ENCODE results near the gene BLNK. TPM values are rescaled to one million over a fixed set of nuclear protein-coding genes. Genes with fewer than 3 reads are reported as not detected.

BLNK gene
- total RNA-seq, 5 donors from 2014 or later (not counting 1 experiment from before 2014, with no cell fraction given): 1.3 to 8.2 (median 1.7) TPM

DNA sequence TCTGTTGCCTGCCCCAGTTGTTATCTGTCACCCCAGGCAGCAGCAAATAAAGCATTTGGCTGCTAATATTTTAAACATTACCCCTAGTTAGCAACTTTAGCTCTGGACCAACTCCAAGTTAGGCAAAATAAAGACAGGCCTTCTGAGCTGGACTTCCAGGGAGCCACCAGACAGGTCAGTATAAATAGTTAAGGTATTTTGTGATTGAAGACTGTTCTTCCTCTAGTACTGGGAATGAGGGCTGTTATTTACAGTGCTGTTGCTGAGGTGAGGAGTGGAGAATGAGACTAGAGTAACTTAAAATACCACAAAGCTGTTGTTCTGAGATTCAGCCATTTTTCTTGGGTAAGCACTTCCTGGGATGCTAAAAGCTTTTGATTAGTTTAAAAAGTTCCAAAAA, 101.1 kb downstream of the BLNK start:
- no peaks in the 10 kb centered on the region for H3K27me3 Mint-ChIP-seq
- CTCF ChIA-PET: interaction anchor here in 1 of 2 donors (0.5 kb wide), 1 partner anchor 264 kb away, joined by 3 read pairs; no protein-coding TSS in a partner anchor
- H3K9me3 ChIP-seq: no peaks in the 10 kb centered on the region
- no peak overlapping the region for H3K4me3 Mint-ChIP-seq
- no peak overlapping the region for H3K27ac ChIP-seq (ENCODE audit: low read length)
- H3K27me3 ChIP-seq (replicated peaks in 1 of 2; ENCODE audit: control insufficient read depth in 2 of 2, extremely low read depth in 1 of 2, insufficient read depth in 2 of 2, low read length in 1 of 2): no peaks in the 10 kb centered on the region
- H3K36me3 Mint-ChIP-seq: peaks cover 9% of the 10 kb centered on the region
- H3K36me3 ChIP-seq (ENCODE audit: control insufficient read depth in 2 of 2, extremely low read depth in 1 of 2, insufficient read depth in 1 of 2, low read length in 1 of 2): no peaks in the 10 kb centered on the region
- peaks cover 17 to 76% (median 52%) of the 10 kb centered on the region in 3 donors for H3K9me3 Mint-ChIP-seq
- H3K4me1 Mint-ChIP-seq: no peaks in the 10 kb centered on the region
- no peak overlapping the region for H3K4me3 ChIP-seq (ENCODE audit: control insufficient read depth in 1 of 2, extremely low read depth in 1 of 2, low read length in 1 of 2)
- DNase-seq: no peak
- no peaks in the 10 kb centered on the region for H3K4me1 ChIP-seq (ENCODE audit: control insufficient read depth in 1 of 2, extremely low read depth in 1 of 2, insufficient read depth in 2 of 2, low read length in 2 of 2)
- POLR2A ChIA-PET: no interaction called here
- ATAC-seq (replicated peaks in 1 of 4): no peak
- no peak overlapping the region for H3K27ac Mint-ChIP-seq

GRCh38 chr10:96168546-96168945, 102.8 kb downstream of the BLNK start:
- no peak for DNase-seq
- Histone ChIP-seq H3K4me1 (ENCODE audit: control insufficient read depth in 1 of 2, extremely low read depth in 1 of 2, insufficient read depth in 2 of 2, low read length in 2 of 2) (no peaks in the 10 kb centered on the region), H3K9me3 (no peaks in the 10 kb centered on the region), H3K36me3 (ENCODE audit: control insufficient read depth in 2 of 2, extremely low read depth in 1 of 2, insufficient read depth in 1 of 2, low read length in 1 of 2) (no peaks in the 10 kb centered on the region), H3K4me3 (ENCODE audit: control insufficient read depth in 1 of 2, extremely low read depth in 1 of 2, low read length in 1 of 2) (no peak overlapping the region), H3K27me3 (replicated peaks in 1 of 2; ENCODE audit: control insufficient read depth in 2 of 2, extremely low read depth in 1 of 2, insufficient read depth in 2 of 2, low read length in 1 of 2) (no peaks in the 10 kb centered on the region), H3K27ac (ENCODE audit: low read length) (no peak overlapping the region)
- Mint-ChIP-seq H3K4me1 (no peaks in the 10 kb centered on the region), H3K9me3 (peaks cover 17 to 74% (median 42%) of the 10 kb centered on the region in 3 donors), H3K36me3 (peaks cover 16% of the 10 kb centered on the region), H3K27me3 (no peaks in the 10 kb centered on the region), H3K4me3 (no peak overlapping the region), H3K27ac (no peak overlapping the region)
- no peak for ATAC-seq (replicated peaks in 1 of 4)
- ChIA-PET CTCF (interaction anchor here (0.6 to 0.9 kb wide), 2 partner anchors 61 to 793 kb away, joined by 3 to 11 read pairs; no protein-coding TSS in a partner anchor), POLR2A (interaction anchor here in 1 of 2 donors (0.6 to 0.7 kb wide), 2 partner anchors 31 to 91 kb away, joined by 4 to 6 read pairs; no protein-coding TSS in a partner anchor)
- no CpG with 5 or more reads among the region's 1 CpG for WGBS (ENCODE audit: insufficient coverage)

- POLR2A ChIA-PET: no interaction called here
- Mint-ChIP-seq H3K9me3 (peaks cover 13 to 56% (median 35%) of the 10 kb centered on the region in 3 donors), H3K27me3 (no peaks in the 10 kb centered on the region), H3K4me3 (no peak overlapping the region), H3K27ac (no peak overlapping the region), H3K36me3 (peaks cover 33% of the 10 kb centered on the region), H3K4me1 (no peaks in the 10 kb centered on the region)
- H3K4me3 ChIP-seq (ENCODE audit: control insufficient read depth in 1 of 2, extremely low read depth in 1 of 2, low read length in 1 of 2): no peak overlapping the region
- no peaks in the 10 kb centered on the region for H3K36me3 ChIP-seq (ENCODE audit: control insufficient read depth in 2 of 2, extremely low read depth in 1 of 2, insufficient read depth in 1 of 2, low read length in 1 of 2)
- H3K27ac ChIP-seq (ENCODE audit: low read length): no peak overlapping the region
- ATAC-seq (replicated peaks in 1 of 4) (no peak), DNase-seq (no peak)
- H3K27me3 ChIP-seq (replicated peaks in 1 of 2; ENCODE audit: control insufficient read depth in 2 of 2, extremely low read depth in 1 of 2, insufficient read depth in 2 of 2, low read length in 1 of 2): no peaks in the 10 kb centered on the region
- no peaks in the 10 kb centered on the region for H3K9me3 ChIP-seq
- CTCF ChIA-PET: interaction anchor here in 1 of 2 donors (0.5 kb wide), 1 partner anchor 256 kb away, joined by 4 read pairs; no protein-coding TSS in a partner anchor
- no peaks in the 10 kb centered on the region for H3K4me1 ChIP-seq (ENCODE audit: control insufficient read depth in 1 of 2, extremely low read depth in 1 of 2, insufficient read depth in 2 of 2, low read length in 2 of 2)
- WGBS (ENCODE audit: insufficient coverage): 87% methylated on average over 4 of the region's 6 CpGs
These were observed 105.6 kb downstream of the BLNK start for GRCh38 chr10:96165726-96166125.

DNA sequence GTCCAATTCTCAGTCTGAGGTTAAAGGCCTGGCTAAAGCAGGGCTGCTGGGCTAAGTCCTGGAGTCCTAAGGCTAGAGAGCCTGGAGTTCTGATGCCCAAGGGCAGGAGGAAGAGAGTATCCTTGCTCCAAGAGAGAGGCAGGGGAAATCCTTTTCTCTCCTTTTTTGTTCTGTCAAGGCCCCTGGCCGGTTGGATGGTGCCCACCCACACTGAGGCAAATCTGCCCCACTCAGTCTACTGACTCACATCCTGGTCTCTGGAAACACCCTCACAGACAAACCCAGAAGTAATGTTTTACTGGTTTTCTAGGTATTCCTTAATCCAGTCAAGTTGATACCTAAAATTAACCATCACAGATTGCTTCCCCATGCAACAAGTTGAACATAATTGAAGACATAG, 118.3 kb downstream of the BLNK start:
- ChIA-PET POLR2A (no interaction called here), CTCF (no interaction called here)
- ATAC-seq (replicated peaks in 1 of 4): no peak
- peaks cover 81% of the 10 kb centered on the region for H3K36me3 Mint-ChIP-seq
- Histone ChIP-seq H3K36me3 (ENCODE audit: control insufficient read depth in 2 of 2, extremely low read depth in 1 of 2, insufficient read depth in 1 of 2, low read length in 1 of 2) (peaks cover 0 to 61% of the 10 kb centered on the region in 2 donors), H3K9me3 (no peaks in the 10 kb centered on the region), H3K27me3 (replicated peaks in 1 of 2; ENCODE audit: control insufficient read depth in 2 of 2, extremely low read depth in 1 of 2, insufficient read depth in 2 of 2, low read length in 1 of 2) (no peaks in the 10 kb centered on the region), H3K4me1 (ENCODE audit: control insufficient read depth in 1 of 2, extremely low read depth in 1 of 2, insufficient read depth in 2 of 2, low read length in 2 of 2) (no peaks in the 10 kb centered on the region), H3K27ac (ENCODE audit: low read length) (no peak overlapping the region), H3K4me3 (ENCODE audit: control insufficient read depth in 1 of 2, extremely low read depth in 1 of 2, low read length in 1 of 2) (no peak overlapping the region)
- H3K9me3 Mint-ChIP-seq: peaks cover 3 to 9% (median 8%) of the 10 kb centered on the region in 3 donors
- H3K27me3 Mint-ChIP-seq: no peaks in the 10 kb centered on the region
- H3K27ac Mint-ChIP-seq: no peak overlapping the region
- DNase-seq: no peak
- WGBS (ENCODE audit: insufficient coverage): 60% methylated on average over 1 of the region's 1 CpG
- H3K4me3 Mint-ChIP-seq: no peak overlapping the region
- no peaks in the 10 kb centered on the region for H3K4me1 Mint-ChIP-seq

DNA sequence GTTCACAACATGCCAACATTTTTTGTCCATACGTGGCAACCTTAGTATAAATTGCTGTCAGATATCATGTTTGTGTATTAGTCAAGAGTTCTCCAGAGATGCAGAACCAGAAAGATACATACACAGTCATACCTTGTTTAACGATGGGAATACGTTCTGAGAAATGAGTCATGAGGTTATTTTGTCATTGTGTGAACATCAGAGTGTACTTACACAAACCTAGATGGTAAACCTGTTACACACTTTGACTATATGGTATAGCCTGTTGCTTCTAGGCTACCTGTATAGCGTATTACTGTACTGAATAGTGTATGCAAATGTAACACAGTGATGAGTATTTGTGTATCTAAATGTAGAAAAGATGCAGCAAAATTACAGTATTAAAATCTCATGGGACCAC, 118.9 kb downstream of the BLNK start:
- Mint-ChIP-seq H3K4me1 (no peaks in the 10 kb centered on the region), H3K4me3 (no peak overlapping the region), H3K27ac (no peak overlapping the region), H3K9me3 (peaks cover 0 to 5% (median 4%) of the 10 kb centered on the region in 3 donors), H3K36me3 (peaks cover 81% of the 10 kb centered on the region), H3K27me3 (no peaks in the 10 kb centered on the region)
- Histone ChIP-seq H3K4me3 (ENCODE audit: control insufficient read depth in 1 of 2, extremely low read depth in 1 of 2, low read length in 1 of 2) (no peak overlapping the region), H3K27me3 (replicated peaks in 1 of 2; ENCODE audit: control insufficient read depth in 2 of 2, extremely low read depth in 1 of 2, insufficient read depth in 2 of 2, low read length in 1 of 2) (no peaks in the 10 kb centered on the region), H3K27ac (ENCODE audit: low read length) (no peak overlapping the region), H3K36me3 (ENCODE audit: control insufficient read depth in 2 of 2, extremely low read depth in 1 of 2, insufficient read depth in 1 of 2, low read length in 1 of 2) (peaks cover 0 to 58% of the 10 kb centered on the region in 2 donors), H3K9me3 (no peaks in the 10 kb centered on the region), H3K4me1 (ENCODE audit: control insufficient read depth in 1 of 2, extremely low read depth in 1 of 2, insufficient read depth in 2 of 2, low read length in 2 of 2) (no peaks in the 10 kb centered on the region)
- ChIA-PET POLR2A (no interaction called here), CTCF (no interaction called here)
- no CpG with 5 or more reads among the region's 4 CpGs for WGBS (ENCODE audit: insufficient coverage)
- DNase-seq: no peak
- no peak for ATAC-seq (replicated peaks in 1 of 4)

Other genes starting within 250 kb of the BLNK start
- gene CCNJ, start 228.0 kb downstream of the BLNK start, total RNA-seq: 1 to 10 TPM; 5.6 to 6.1 (median 5.9) TPM
- gene ZNF518A, start 141.3 kb downstream of the BLNK start, total RNA-seq: 10 to 100 TPM; 17.7 to 22.8 (median 20.6) TPM
- under 1 TPM in 3 of 5 donors, not detected in 2; 0.13 to 0.38 (median 0.30) TPM for gene DNTT, start 32.9 kb upstream of the BLNK start, total RNA-seq
- not detected for gene OPALIN, start 87.4 kb upstream of the BLNK start, total RNA-seq
- under 1 TPM in 3 of 5 donors, not detected in 2; 0.15 to 0.32 (median 0.23) TPM for gene TLL2, start 242.4 kb upstream of the BLNK start, total RNA-seq